ENCODE measurements around the gene CACNB1. TPM values are rescaled to one million over a fixed set of nuclear protein-coding genes. Genes with fewer than 3 reads are reported as not detected.

CACNB1 gene
- total and polyA plus RNA-seq, 2 experiments from 2014 or later, result 1.9 to 4.2 TPM

- no peak overlapping the region for H3K4me3 ChIP-seq
- no peak for TF ChIP-seq EZH2phosphoT487 (IDR thresholded peaks at IDR 0.05; ENCODE audit: low read depth, severe bottlenecking, unreplicated experiment)
- no peak for TF ChIP-seq CTCF (IDR thresholded peaks at IDR 0.05; ENCODE audit: poor library complexity)
- no peak for TF ChIP-seq EZH2 (IDR thresholded peaks at IDR 0.05; ENCODE audit: borderline replicate concordance)
- no peak for DNase-seq (ENCODE audit: low spot score)
- H3K4me2 ChIP-seq, result no peak overlapping the region
- no peak overlapping the region for H3K27ac ChIP-seq
- no peaks in the 10 kb centered on the region for H3K27me3 ChIP-seq
- H3K4me1 ChIP-seq (ENCODE audit: insufficient read depth), result peaks cover 6% of the 10 kb centered on the region
- H2AFZ ChIP-seq, result no peak overlapping the region
- no peaks in the 10 kb centered on the region for H3K36me3 ChIP-seq (replicated peaks; ENCODE audit: insufficient read depth, low read depth)
- no peaks in the 10 kb centered on the region for H4K20me1 ChIP-seq (ENCODE audit: insufficient read depth, poor library complexity, severe bottlenecking)
- H3K79me2 ChIP-seq, result peaks cover 7% of the 10 kb centered on the region
- WGBS (ENCODE audit: low lambda C conversion rate, missing lambda C conversion rate), result 62% methylated on average over 10 of the region's 10 CpGs
- H3K9me2 ChIP-seq (replicated peaks; ENCODE audit: insufficient read depth), result no peaks in the 10 kb centered on the region
- H3K9me3 ChIP-seq (ENCODE audit: low read depth), result no peaks in the 10 kb centered on the region
These were observed 2.4 kb downstream of the CACNB1 start for GRCh38 chr17:39194985-39195524.

DNA sequence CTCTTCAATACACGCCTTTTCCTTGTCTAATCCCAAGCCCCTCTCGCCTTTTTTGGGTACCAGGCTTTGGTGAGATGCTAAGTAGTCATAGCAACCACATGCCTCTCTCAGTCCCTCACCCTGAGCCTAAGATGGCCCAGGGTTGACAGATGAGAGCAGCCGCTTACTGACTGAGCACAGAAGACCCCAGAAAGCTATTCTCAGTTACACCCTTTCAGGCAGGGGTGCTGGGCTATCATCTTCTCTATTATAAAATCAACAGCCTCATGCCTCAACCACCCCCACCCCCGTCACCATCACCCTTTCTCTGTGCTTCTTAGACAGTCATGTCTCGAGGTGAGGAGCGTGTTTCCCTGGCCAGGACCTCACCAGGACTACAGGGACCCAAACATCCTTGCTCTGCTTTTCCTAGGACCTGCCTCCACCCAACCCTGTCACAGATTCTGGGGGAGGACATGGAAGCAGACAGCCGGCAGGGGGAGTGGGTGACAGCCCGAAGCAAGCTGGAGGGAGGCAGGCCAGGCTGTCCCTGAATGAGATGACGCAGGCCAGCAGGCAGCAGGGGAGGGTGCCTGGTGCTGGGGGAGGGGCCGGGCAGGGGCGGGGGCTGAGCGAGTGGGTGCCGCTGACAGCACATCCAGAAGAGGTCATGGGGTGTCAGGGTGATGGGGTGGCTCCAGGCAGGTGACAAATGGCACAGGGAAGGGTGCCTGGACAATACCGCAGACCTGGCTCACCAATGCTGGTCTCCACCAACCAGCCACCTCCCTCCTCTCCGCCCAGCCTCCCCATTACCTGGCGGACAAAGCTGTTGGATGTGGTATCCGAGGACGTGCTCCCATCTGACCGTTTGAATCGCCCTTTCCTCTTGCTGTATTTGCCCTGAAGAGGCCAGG is 3.1 kb downstream of the CACNB1 start:
- no peak overlapping the region for H2AFZ ChIP-seq
- peaks cover 6% of the 10 kb centered on the region for H3K4me1 ChIP-seq (ENCODE audit: insufficient read depth)
- no peaks in the 10 kb centered on the region for H3K27me3 ChIP-seq
- no peak overlapping the region for H3K27ac ChIP-seq
- no peaks in the 10 kb centered on the region for H4K20me1 ChIP-seq (ENCODE audit: insufficient read depth, poor library complexity, severe bottlenecking)
- WGBS (ENCODE audit: low lambda C conversion rate, missing lambda C conversion rate), result 64% methylated on average over 16 of the region's 20 CpGs
- no peak overlapping the region for H3K4me2 ChIP-seq
- DNase-seq (ENCODE audit: low spot score), result peak; percentile 61
- no peak overlapping the region for H3K4me3 ChIP-seq
- no peaks in the 10 kb centered on the region for H3K9me3 ChIP-seq (ENCODE audit: low read depth)
- H3K79me2 ChIP-seq, result peaks cover 7% of the 10 kb centered on the region
- no peaks in the 10 kb centered on the region for H3K9me2 ChIP-seq (replicated peaks; ENCODE audit: insufficient read depth)
- H3K36me3 ChIP-seq (replicated peaks; ENCODE audit: insufficient read depth, low read depth), result no peaks in the 10 kb centered on the region
- peak; percentile 40 for TF ChIP-seq CTCF (IDR thresholded peaks at IDR 0.05; ENCODE audit: poor library complexity)
- no peak for TF ChIP-seq EZH2 (IDR thresholded peaks at IDR 0.05; ENCODE audit: borderline replicate concordance)
- TF ChIP-seq EZH2phosphoT487 (IDR thresholded peaks at IDR 0.05; ENCODE audit: low read depth, severe bottlenecking, unreplicated experiment), result no peak

- Histone ChIP-seq H3K9me2 (replicated peaks; ENCODE audit: insufficient read depth) (no peaks in the 10 kb centered on the region), H3K27ac (no peak overlapping the region), H3K4me3 (no peak overlapping the region), H3K79me2 (peaks cover 7% of the 10 kb centered on the region), H3K4me1 (ENCODE audit: insufficient read depth) (peaks cover 6% of the 10 kb centered on the region), H3K27me3 (no peaks in the 10 kb centered on the region), H3K36me3 (replicated peaks; ENCODE audit: insufficient read depth, low read depth) (no peaks in the 10 kb centered on the region), H2AFZ (no peak overlapping the region), H4K20me1 (ENCODE audit: insufficient read depth, poor library complexity, severe bottlenecking) (no peaks in the 10 kb centered on the region), H3K9me3 (ENCODE audit: low read depth) (no peaks in the 10 kb centered on the region), H3K4me2 (no peak overlapping the region)
- no peak for DNase-seq (ENCODE audit: low spot score)
- 90% methylated on average over 9 of the region's 10 CpGs for WGBS (ENCODE audit: low lambda C conversion rate, missing lambda C conversion rate)
- no peak for TF ChIP-seq EZH2phosphoT487 (IDR thresholded peaks at IDR 0.05; ENCODE audit: low read depth, severe bottlenecking, unreplicated experiment)
These were observed 4.1 kb downstream of the CACNB1 start for GRCh38 chr17:39193346-39193745.

DNA sequence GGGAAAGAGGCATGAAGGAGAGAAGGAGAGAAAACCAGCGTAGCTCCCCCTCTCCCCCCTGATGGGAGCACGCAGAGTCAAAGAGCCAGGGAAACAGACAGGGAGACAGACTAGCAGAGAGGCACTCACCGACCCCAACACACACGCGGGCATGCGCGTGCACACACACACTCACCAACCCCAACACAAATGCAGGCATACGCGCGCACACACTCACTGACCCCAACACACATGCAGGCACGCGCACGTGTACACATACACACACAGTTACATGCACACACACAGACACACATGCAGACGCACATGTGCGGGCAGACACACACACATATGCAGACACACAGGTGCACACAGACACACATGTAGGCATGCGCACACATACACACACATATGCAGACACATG is 4.6 kb downstream of the CACNB1 start:
- Histone ChIP-seq H3K4me2 (no peak overlapping the region), H3K79me2 (peaks cover 7% of the 10 kb centered on the region), H3K36me3 (replicated peaks; ENCODE audit: insufficient read depth, low read depth) (no peaks in the 10 kb centered on the region), H3K9me3 (ENCODE audit: low read depth) (no peaks in the 10 kb centered on the region), H2AFZ (no peak overlapping the region), H3K4me3 (no peak overlapping the region), H3K9me2 (replicated peaks; ENCODE audit: insufficient read depth) (no peaks in the 10 kb centered on the region), H3K27ac (no peak overlapping the region), H3K27me3 (no peaks in the 10 kb centered on the region), H3K4me1 (ENCODE audit: insufficient read depth) (peaks cover 6% of the 10 kb centered on the region), H4K20me1 (ENCODE audit: insufficient read depth, poor library complexity, severe bottlenecking) (no peaks in the 10 kb centered on the region)
- DNase-seq (ENCODE audit: low spot score), result no peak
- WGBS (ENCODE audit: low lambda C conversion rate, missing lambda C conversion rate), result 97% methylated on average over 16 of the region's 16 CpGs
- TF ChIP-seq EZH2 (IDR thresholded peaks at IDR 0.05; ENCODE audit: borderline replicate concordance) (no peak), CTCF (IDR thresholded peaks at IDR 0.05; ENCODE audit: poor library complexity) (no peak), EZH2phosphoT487 (IDR thresholded peaks at IDR 0.05; ENCODE audit: low read depth, severe bottlenecking, unreplicated experiment) (no peak)

Measured in hepatocyte (in vitro differentiated cells).